PC-9 (cell line): ENCODE measurements around the gene KCNA1. TPM values are rescaled to one million over a fixed set of nuclear protein-coding genes. Genes with fewer than 3 reads are reported as not detected.

Source experiments
- BruUV-seq: library from RNA; stranded (reverse); fragments of 400-500 nt; replicated peaks from 2 replicates; lab custom pipeline; 2021; lab: Mats Ljungman, UMichigan
- CTCF ChIA-PET: fragments of 300-600 bp; sonication (Branson Sonifier 250); formaldehyde crosslinking; loops from one replicate; lab custom pipeline; 2022; ENCODE audit warnings: antibody characterized with exemption; lab: Charles Lee
- POLR2A ChIA-PET: fragments of 300-600 bp; sonication (Branson Sonifier 250); formaldehyde crosslinking; loops from one replicate; lab custom pipeline; 2022; ENCODE audit warnings: antibody characterized with exemption; ENCODE audit not compliant: unreplicated experiment; lab: Charles Lee
- DNase-seq, 2 experiments: peaks; one replicate each; pipeline versions ENCODE4 v3.0.0 to v3.0.0-alpha.2; 2015 to 2022; ENCODE audit warnings: mixed read lengths in 1 of 2
- H2AFZ ChIP-seq: fragments of 200-600 bp; sonication (generic); 2 replicates; pipeline ENCODE4 v1.8.1; 2017; ENCODE audit warnings: antibody characterized with exemption
- H3F3A ChIP-seq: fragments of 200-600 bp; sonication (generic); 2 replicates; pipeline ENCODE4 v1.8.1; 2017; ENCODE audit warnings: antibody characterized with exemption, mild to moderate bottlenecking, low read depth; ENCODE audit not compliant: insufficient read depth
- H3K27ac ChIP-seq: fragments of 200-600 bp; sonication (generic); 2 replicates; pipeline ENCODE4 v1.6.1; 2016; ENCODE audit warnings: mixed run types
- H3K27me3 ChIP-seq: fragments of 200-600 bp; sonication (generic); 2 replicates; pipeline ENCODE4 v1.6.1; 2016; ENCODE audit warnings: low read depth, mixed run types; ENCODE audit not compliant: insufficient read depth
- H3K36me3 ChIP-seq: fragments of 200-600 bp; sonication (generic); 2 replicates; pipeline ENCODE4 v1.6.1; 2016; ENCODE audit warnings: low read depth, mixed run types
- H3K4me1 ChIP-seq: fragments of 200-600 bp; sonication (generic); replicated peaks from 2 replicates; pipeline ENCODE4 v1.6.1; 2016; ENCODE audit warnings: mixed run types; ENCODE audit not compliant: insufficient read depth
- H3K4me2 ChIP-seq: fragments of 200-600 bp; sonication (generic); 2 replicates; pipeline ENCODE4 v1.6.1; 2017; ENCODE audit warnings: mixed run types
- H3K4me3 ChIP-seq: fragments of 200-600 bp; sonication (generic); 2 replicates; pipeline ENCODE4 v1.6.1; 2016; ENCODE audit warnings: mixed run types
- H3K79me2 ChIP-seq: fragments of 200-600 bp; sonication (generic); 2 replicates; pipeline ENCODE4 v1.6.1; 2017; ENCODE audit warnings: low read depth, mixed run types
- H3K9me2 ChIP-seq: fragments of 200-600 bp; sonication (generic); 2 replicates; pipeline ENCODE4 v1.8.1; 2017; ENCODE audit warnings: mild to moderate bottlenecking; ENCODE audit not compliant: insufficient read depth
- H3K9me3 ChIP-seq: fragments of 200-600 bp; sonication (generic); 2 replicates; pipeline ENCODE4 v1.8.1; 2016; ENCODE audit warnings: low read depth; ENCODE audit not compliant: insufficient read depth
- H4K20me1 ChIP-seq: fragments of 200-600 bp; sonication (generic); 2 replicates; pipeline ENCODE4 v1.8.1; 2017; ENCODE audit not compliant: insufficient read depth
- EZH2 ChIP-seq: fragments of 200-600 bp; sonication (generic); IDR thresholded peaks from 2 replicates; pipeline ENCODE4 v1.8.0; 2017; ENCODE audit warnings: antibody characterized with exemption, low read depth
- intact Hi-C: fragments of 100-400 bp; cut with micrococcal nuclease; formaldehyde crosslinking; loops from one replicate; pipeline ENCODE4 v1.10.0; 2022; ENCODE audit not compliant: unreplicated experiment
- total RNA-seq: library from RNA; stranded (reverse); gene quantifications from 2 replicates; pipeline ENCODE4 v1.2.3, GENCODE V29; 2021
- TF ChIP-seq, protein P1 (sequence below): fragments of 200-600 bp; sonication (generic); conservative IDR thresholded peaks from 2 replicates; pipeline ENCODE4 v1.6.1; 2017; ENCODE audit warnings: mixed run types, antibody characterized with exemption, mild to moderate bottlenecking, moderate library complexity

The KCNA1 gene
- total RNA-seq, 1 experiment from 2014 or later = not detected

DNA sequence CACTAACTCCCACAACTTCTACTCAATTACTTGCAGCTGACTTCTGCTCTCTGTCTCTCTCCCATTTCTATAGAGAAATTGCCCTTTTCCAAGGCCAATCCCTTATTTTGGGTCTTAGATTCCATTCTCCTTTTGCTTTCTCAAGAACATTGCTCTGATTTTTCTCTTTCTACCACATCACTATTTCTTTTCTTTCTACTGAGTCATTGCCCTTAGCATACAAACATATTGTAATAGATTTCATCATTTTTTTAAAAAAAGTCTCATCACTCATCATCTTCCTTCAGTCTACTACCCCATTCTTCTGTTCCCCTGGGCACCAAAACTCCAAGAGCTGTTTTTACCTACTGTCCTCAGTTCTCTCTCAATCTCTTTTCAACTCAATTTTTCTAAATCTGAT lies 4.4 kb upstream of the KCNA1 start:
- TF ChIP-seq, protein P1, sequence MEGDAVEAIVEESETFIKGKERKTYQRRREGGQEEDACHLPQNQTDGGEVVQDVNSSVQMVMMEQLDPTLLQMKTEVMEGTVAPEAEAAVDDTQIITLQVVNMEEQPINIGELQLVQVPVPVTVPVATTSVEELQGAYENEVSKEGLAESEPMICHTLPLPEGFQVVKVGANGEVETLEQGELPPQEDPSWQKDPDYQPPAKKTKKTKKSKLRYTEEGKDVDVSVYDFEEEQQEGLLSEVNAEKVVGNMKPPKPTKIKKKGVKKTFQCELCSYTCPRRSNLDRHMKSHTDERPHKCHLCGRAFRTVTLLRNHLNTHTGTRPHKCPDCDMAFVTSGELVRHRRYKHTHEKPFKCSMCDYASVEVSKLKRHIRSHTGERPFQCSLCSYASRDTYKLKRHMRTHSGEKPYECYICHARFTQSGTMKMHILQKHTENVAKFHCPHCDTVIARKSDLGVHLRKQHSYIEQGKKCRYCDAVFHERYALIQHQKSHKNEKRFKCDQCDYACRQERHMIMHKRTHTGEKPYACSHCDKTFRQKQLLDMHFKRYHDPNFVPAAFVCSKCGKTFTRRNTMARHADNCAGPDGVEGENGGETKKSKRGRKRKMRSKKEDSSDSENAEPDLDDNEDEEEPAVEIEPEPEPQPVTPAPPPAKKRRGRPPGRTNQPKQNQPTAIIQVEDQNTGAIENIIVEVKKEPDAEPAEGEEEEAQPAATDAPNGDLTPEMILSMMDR = no peak
- no peak for TF ChIP-seq EZH2
- H3K27ac ChIP-seq = no peak overlapping the region
- H4K20me1 ChIP-seq = no peaks in the 10 kb centered on the region
- BruUV-seq = no TSS peak
- H3F3A ChIP-seq = no peaks in the 10 kb centered on the region
- no peaks in the 10 kb centered on the region for H3K9me2 ChIP-seq
- no peaks in the 10 kb centered on the region for H3K36me3 ChIP-seq
- ChIA-PET CTCF (no interaction called here), POLR2A (no interaction called here)
- no peaks in the 10 kb centered on the region for H3K79me2 ChIP-seq
- DNase-seq = no peak
- no peak overlapping the region for H2AFZ ChIP-seq
- no peaks in the 10 kb centered on the region for H3K4me1 ChIP-seq
- intact Hi-C loops = no loop called here
- H3K9me3 ChIP-seq = no peaks in the 10 kb centered on the region
- H3K4me2 ChIP-seq = no peak overlapping the region
- H3K27me3 ChIP-seq = peaks cover 13% of the 10 kb centered on the region
- H3K4me3 ChIP-seq = no peak overlapping the region

DNA sequence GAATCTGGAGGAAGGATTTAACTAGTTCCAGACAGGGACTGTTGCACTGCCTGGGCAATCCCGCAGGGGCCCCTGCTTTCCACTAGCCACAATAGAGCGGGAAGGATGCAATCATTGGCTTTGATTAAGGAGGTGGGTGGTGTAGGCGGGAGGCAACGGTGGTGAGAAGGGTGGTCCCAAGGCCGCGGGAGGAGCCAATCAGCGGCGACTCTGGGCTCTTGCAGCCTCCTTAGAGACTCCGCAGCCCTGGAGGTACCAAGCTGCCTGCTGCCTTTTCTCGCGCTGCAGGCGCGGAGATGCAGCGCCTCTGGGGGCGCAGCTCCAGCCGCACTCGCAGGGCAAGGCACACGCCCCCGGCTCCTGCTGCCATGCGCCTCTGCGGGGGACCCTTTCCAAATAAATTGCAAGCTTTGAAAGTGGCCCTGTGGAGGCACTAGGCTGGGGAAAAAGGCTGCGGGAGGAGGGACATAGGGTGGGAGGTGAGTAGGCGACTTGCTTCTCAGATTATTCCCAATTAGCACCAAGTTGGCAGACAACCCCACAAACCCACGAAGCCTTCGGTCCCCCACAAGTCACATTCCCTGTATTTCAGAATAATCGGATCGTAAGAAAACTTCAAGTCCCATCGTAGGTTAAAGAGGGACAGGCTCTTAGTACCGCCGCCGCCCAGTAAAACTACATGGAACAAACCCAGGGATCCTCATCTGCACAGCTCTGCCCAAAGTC lies 858 bp upstream of the KCNA1 start:
- ChIA-PET POLR2A (no interaction called here), CTCF (no interaction called here)
- H3K9me2 ChIP-seq = no peaks in the 10 kb centered on the region
- DNase-seq = no peak
- no peaks in the 10 kb centered on the region for H3K36me3 ChIP-seq
- BruUV-seq = no TSS peak
- H3K4me3 ChIP-seq = no peak overlapping the region
- intact Hi-C loops = no loop called here
- TF ChIP-seq EZH2 = no peak
- TF ChIP-seq, protein P1 = no peak
- H2AFZ ChIP-seq = no peak overlapping the region
- H3F3A ChIP-seq = no peaks in the 10 kb centered on the region
- no peaks in the 10 kb centered on the region for H3K4me1 ChIP-seq
- peaks cover 40% of the 10 kb centered on the region for H3K27me3 ChIP-seq
- H3K4me2 ChIP-seq = no peak overlapping the region
- no peaks in the 10 kb centered on the region for H3K79me2 ChIP-seq
- H4K20me1 ChIP-seq = no peaks in the 10 kb centered on the region
- H3K27ac ChIP-seq = no peak overlapping the region
- H3K9me3 ChIP-seq = no peaks in the 10 kb centered on the region

DNA sequence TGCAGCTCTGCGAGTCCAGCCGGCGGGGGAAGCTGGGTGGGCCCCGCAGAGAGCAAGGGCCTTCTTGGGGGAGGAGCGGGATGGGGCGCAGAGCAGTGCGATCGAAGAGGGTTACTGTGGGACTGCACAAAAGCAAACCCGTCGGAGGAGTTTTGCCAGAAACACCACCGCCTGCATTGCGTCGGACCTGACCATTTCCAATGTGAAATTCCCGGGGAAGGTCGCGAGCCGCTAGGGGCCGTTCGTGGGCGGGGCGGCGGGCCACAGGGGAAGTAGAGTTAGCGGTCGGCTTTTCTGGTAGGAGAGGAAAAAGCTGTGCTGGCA lies 333 bp upstream of the KCNA1 start:
- ChIA-PET POLR2A (no interaction called here), CTCF (no interaction called here)
- Histone ChIP-seq H3K27me3 (peaks cover 46% of the 10 kb centered on the region), H3K79me2 (no peaks in the 10 kb centered on the region), H3K27ac (no peak overlapping the region), H3K4me1 (no peaks in the 10 kb centered on the region), H3K4me3 (no peak overlapping the region), H3K36me3 (no peaks in the 10 kb centered on the region), H3K9me2 (no peaks in the 10 kb centered on the region), H2AFZ (no peak overlapping the region), H3K9me3 (no peaks in the 10 kb centered on the region), H3F3A (no peaks in the 10 kb centered on the region), H3K4me2 (no peak overlapping the region), H4K20me1 (no peaks in the 10 kb centered on the region)
- no TSS peak for BruUV-seq
- intact Hi-C loops = no loop called here
- TF ChIP-seq, protein P1 = no peak
- no peak for TF ChIP-seq EZH2
- no peak for DNase-seq
